HG02763 (cell line): ENCODE results near the gene NYAP2.

ENCODE experiments used
- ATAC-seq: cut with Tn5 transposase; IDR thresholded peaks from one replicate; pipeline ENCODE4 v1.9.1; 2021; ENCODE audit warnings: mild to moderate bottlenecking, moderate library complexity; ENCODE audit not compliant: unreplicated experiment

The NYAP2 gene

DNA sequence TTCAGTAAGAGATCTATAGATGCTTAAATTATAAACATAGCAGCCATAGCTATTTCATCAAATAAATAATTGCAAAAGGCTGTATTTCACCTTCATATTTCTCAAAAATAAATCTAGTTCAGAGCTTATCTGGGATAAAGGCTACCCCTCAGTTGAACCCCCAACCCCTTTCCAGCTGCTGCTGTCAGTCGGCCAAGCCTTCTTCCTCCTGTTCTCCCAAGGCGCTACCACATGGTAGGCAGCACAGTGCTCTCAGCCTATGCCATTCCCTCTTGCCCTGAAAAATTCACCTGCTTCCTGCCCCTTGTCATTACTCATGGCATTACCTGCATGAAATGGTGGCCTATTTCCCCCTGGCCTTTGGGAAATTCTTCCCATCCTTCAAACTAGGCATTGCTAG is 136.5 kb downstream of the NYAP2 start:
- ATAC-seq, result no peak

DNA sequence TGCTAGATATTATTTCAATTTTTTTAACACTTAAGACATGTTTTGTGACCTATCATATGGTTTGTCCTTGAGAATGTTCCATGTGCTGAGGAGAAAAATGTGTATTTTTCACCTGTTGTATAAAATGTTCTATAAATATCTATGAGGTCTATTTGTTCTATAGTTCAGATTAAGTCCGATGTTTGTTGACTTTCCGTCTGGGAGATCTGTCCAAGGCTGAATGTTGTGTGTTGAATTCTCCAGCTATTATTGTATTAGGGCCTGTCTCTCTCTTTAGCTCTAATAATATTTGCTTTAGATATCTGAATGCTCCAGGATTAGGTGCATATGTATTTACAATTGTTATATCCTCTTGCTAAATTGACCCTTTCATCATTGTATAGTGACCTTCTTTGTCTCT is 144.1 kb downstream of the NYAP2 start:
- ATAC-seq, result no peak

GRCh38 chr2:225556461-225556860 is 157.0 kb downstream of the NYAP2 start:
- ATAC-seq, result no peak

DNA sequence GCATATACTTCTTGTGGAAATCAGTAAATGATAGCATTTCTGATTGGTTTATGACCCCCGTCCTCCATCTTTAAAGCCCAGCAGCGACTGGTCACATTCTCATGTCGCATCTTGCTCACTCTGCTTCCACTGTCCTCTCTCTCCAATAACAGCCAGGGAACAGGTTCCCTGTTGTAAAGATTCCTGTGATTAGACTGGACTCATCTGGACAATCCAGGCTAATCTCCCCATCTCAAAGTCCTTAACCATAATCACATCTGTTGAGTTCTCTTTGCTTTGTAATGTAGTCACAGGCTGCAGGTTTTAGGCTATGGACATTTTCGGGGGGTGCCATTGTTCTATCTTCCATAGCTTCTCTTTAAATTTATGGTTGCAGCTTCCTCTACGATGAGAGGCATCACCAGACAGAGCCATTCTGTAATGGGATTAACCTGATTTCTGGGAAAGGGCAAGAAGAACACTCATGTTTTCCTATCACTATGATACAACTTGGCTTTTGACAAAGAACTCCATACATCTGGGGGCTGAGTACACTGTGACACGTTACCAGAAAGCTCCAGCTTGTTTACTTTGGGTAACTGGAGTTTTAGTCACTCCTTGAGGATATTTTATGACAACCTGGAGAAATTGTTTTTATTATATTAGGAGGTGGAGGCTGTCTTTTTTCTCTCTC is 159.0 kb downstream of the NYAP2 start:
- no peak for ATAC-seq

DNA sequence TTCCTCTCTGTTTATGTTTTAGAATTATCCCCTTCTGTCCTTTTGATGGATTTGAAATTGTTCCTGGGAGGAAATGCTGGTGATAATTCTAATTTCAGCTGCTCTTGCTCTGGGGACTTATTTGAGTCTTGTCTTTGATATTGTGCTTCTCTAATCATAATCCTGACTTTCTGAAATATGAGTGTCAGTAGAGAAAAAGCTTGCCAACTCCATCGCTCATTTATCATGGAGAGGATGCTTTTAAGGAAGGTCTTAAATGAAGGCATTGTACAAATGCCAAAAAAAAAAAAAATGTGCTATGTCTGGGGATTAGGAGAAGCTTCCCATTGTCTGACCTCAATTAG is 159.5 kb downstream of the NYAP2 start:
- ATAC-seq, result no peak

- ATAC-seq, result no peak
Observed at GRCh38 chr2:225566798-225567197, 167.3 kb downstream of the NYAP2 start.

- ATAC-seq, result no peak
Observed at GRCh38 chr2:225569995-225570394, 170.5 kb downstream of the NYAP2 start.

GRCh38 chr2:225573603-225574002 is 174.1 kb downstream of the NYAP2 start:
- no peak for ATAC-seq

- no peak for ATAC-seq
Observed at GRCh38 chr2:225574582-225575138, 175.2 kb downstream of the NYAP2 start.

DNA sequence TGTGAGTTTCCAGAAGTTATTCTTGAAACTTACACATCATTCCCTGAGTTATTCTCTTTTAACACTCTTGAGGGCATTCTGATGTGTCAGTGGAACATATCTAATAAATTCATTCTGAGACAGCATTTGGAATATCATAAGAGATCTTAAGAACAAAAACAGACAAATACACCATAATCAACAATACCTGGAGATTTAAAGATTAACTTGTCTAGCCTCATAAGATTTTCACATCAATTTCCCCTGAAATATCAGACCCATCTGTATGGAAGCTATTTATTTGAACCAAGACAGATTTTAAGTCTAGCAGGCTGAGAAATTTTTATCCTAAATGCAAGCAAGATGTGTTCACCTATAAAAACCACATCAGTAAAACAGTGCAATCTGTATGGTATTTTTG is 181.6 kb downstream of the NYAP2 start:
- no peak for ATAC-seq

DNA sequence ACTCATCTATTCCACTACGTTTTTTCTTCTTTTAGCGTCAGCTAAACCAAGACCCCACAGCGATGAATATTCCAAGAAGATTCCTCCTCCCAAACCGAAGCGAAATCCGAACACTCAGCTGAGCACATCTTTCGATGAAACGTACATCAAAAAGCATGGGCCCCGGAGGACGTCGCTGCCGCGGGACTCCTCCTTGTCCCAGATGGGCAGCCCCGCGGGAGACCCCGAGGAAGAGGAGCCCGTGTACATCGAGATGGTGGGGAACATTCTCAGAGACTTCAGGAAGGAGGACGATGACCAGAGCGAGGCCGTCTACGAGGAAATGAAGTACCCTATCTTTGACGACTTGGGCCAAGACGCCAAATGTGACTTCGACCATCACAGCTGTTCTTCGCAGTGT is 182.4 kb downstream of the NYAP2 start:
- no peak for ATAC-seq

DNA sequence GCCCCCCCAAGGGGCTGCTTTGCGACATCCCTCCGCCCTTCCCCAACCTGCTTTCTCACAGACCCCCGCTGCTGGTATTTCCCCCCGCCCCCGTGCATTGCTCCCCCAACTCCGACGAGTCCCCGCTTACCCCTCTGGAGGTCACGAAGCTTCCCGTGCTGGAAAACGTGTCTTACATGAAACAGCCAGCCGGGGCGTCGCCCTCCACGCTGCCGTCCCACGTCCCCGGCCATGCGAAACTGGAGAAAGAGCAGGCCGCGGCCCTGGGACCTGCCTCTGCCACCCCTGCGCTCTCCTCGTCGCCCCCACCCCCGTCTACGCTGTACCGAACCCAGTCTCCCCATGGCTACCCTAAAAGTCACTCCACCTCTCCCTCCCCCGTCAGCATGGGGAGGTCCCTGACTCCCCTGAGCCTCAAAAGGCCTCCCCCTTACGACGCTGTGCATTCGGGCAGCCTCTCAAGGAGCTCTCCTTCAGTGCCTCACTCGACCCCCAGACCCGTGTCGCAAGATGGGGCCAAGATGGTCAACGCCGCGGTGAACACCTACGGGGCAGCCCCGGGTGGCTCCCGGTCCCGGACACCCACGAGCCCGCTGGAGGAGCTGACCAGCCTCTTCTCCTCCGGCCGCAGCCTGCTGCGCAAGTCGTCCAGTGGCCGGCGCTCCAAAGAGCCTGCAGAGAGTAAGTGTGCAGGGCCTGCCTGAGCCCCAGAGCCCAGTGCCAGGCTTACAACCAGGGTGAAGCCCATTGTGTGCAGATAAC is 183.0 kb downstream of the NYAP2 start:
- no peak for ATAC-seq

GRCh38 chr2:225584796-225585195 is 185.3 kb downstream of the NYAP2 start:
- no peak for ATAC-seq

DNA sequence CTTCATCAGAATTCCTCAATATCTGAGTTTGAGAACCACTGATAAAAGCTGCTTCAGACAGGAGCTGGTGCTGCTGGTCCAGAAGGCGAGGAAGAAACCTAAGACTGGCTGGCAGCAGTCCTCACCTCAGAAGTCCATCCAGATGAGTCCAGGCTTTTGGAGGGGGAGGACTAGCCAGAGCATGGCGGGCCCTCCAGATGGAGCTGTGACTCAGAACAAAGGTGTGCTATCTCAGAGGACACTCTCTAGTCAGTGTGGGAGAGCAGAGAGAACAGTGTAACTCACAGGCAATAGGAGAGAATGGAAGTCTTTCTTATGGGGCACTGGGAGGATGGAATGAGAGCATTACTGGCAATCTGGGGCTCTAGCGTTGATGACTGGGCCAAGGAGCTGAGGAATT is 191.4 kb downstream of the NYAP2 start:
- ATAC-seq, result no peak

DNA sequence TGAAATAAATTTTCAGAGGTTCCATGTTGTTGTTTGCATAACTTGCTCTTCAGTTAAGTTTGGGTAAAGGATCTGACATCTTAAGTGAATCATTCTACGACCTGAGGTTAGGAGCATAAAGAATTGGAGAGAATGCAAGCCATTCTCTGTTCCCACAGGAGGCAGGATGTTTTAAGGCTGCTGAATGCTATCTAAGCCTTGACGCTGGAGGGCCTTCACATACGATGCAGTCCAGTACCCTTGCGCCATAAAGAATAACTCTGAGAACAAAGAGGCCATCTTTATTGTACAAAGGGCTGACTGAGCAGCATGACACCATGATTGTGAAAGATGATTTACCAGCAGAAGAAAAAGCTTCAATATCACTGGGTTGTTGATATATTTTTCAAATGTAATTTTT is 198.4 kb downstream of the NYAP2 start:
- no peak for ATAC-seq

DNA sequence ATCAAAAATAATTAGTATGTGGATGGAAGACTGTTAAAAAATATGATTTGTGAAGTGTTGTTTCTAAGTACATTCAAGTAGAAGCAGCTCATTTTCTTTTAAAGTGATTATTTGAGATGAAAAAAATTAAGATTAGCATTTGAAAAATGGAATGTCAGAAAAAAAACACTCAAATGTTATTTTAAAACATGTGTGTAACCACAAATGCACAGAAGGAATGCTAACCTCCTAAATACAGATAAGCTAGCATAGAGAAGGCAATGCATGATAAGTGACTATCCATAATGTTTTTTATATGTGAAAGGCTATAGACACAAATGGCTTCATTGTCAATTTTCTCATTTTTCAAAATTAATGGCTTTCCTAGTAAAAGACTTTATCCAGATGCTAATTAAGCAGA is 198.9 kb downstream of the NYAP2 start:
- no peak for ATAC-seq

DNA sequence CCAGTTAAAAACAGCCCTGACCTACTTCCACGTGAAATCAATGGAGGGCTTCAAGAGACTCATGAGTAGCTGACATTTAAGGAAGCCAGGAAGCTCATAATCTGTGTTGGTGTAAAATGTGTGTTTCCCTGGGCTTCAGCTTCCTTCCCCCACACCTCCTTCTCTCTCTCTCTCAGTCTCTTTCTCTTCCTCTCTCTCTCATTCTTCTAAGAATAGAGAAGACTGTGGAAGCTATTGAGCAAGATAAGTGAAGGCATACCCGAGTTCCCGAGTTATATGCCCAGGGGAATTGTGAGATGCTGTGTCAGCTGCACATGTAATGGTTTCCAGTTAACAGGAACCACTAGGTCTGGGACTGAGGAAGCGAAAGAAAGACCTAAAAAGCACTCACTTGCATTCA is 199.4 kb downstream of the NYAP2 start:
- ATAC-seq, result no peak

DNA sequence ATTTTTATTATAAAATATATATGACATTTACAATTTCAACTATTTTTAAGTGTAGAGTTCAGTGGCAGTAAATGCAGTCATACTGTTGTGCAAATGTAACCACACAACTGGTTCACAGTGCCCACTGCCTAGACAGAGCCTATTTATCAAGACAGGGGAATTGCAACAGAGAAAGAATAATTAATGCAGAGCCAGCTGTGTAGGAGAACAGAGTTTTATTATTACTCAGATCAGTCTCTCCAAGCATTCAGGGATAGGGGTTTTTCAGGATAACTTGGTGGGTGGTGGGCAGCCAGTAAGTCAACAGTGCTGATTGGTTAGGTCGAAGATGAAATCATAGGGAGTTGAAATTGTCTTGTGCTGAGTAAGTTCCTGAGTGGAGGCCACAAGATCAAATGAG is 200.3 kb downstream of the NYAP2 start:
- no peak for ATAC-seq

DNA sequence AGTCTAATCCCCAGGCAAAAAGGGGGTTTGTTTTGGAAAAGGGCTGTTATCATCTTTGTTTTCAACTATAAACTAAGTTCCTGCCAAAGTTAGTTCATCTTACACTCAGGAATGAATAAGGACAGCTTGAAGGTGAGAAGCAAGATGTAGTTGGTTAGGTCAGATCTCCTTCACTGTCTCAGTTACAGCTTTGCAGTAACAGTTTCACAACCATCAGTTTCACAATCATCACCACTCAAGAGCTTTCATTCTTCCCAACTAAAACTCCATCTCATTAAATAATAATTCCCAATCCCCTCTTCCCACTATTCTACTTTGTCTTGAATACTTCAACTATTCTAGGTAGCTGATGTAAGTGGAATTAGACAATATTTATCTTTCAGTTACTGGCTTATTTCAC is 200.9 kb downstream of the NYAP2 start:
- ATAC-seq, result no peak

GRCh38 chr2:225600865-225601264 is 201.4 kb downstream of the NYAP2 start:
- no peak for ATAC-seq

GRCh38 chr2:225602205-225602604 is 202.7 kb downstream of the NYAP2 start:
- ATAC-seq, result no peak

GRCh38 chr2:225608136-225608535 is 208.6 kb downstream of the NYAP2 start:
- ATAC-seq, result no peak
